Activated CD8-positive, alpha-beta memory T cell treated with anti-CD3 and anti-CD28 coated beads for 1 hour (primary cell): ENCODE measurements around the gene TSPY9.
"Not testable (repeated sequence)": the region's sequence is repeated elsewhere in the genome, so short reads cannot be mapped to it uniquely, and the experiment has no call there.

ENCODE experiments used
- DNase-seq, 2 donors: peaks; one replicate each; pipeline ENCODE4 v3.0.0-alpha.2; 2020; ENCODE audit warnings: low read depth in 1 of 2; ENCODE audit errors: extremely low read depth in 1 of 2

The TSPY9 gene

GRCh38 chrY:9486967-9487366 is at the start of gene TSPY9:
TSPY9 (plus strand) TSS chrY:9487267; CDS start chrY:9487313, 46 bp downstream.
- not testable (repeated sequence) for DNase-seq

- DNase-seq: not testable (repeated sequence)
Measured at GRCh38 chrY:9466655-9467054, 20.4 kb upstream of the TSPY9 start, which contains the start of gene TSPY1. TSPY1 (plus strand) TSS chrY:9466955; CDS start chrY:9467001, 46 bp downstream.

- DNase-seq: not testable (repeated sequence)
Measured at GRCh38 chrY:9504396-9504795, 17.3 kb downstream of the TSPY9 start.

GRCh38 chrY:9516287-9516686 is 29.2 kb downstream of the TSPY9 start:
- DNase-seq: not testable (repeated sequence)

GRCh38 chrY:9527580-9527979 is 40.5 kb downstream of the TSPY9 start, which contains the start of gene TSPY10:
TSPY10 (plus strand) TSS chrY:9527880; CDS start chrY:9527926, 46 bp downstream.
- not testable (repeated sequence) for DNase-seq
